ENCODE data around the gene FRMD7. TPM values are rescaled to one million over a fixed set of nuclear protein-coding genes. Genes with fewer than 3 reads are reported as not detected.

The FRMD7 gene
- total RNA-seq, 1 donor = 1.1 TPM

- no peaks in the 10 kb centered on the region for H3K36me3 ChIP-seq (ENCODE audit: insufficient read depth, low read length)
- DNase-seq (ENCODE audit: insufficient read length, low spot score, missing footprints) = peak; percentile 73
- peaks cover 7% of the 10 kb centered on the region for H3K27me3 ChIP-seq (ENCODE audit: insufficient read depth, low read length)
- H3K27ac ChIP-seq (ENCODE audit: low read depth, low read length) = no peak overlapping the region
- H3K9me3 ChIP-seq (ENCODE audit: low read depth, low read length) = no peaks in the 10 kb centered on the region
- H3K4me1 ChIP-seq (ENCODE audit: insufficient read depth, low read length) = no peaks in the 10 kb centered on the region
- H3K4me3 ChIP-seq (ENCODE audit: insufficient read depth, low read length) = no peak overlapping the region
- TF ChIP-seq CTCF (IDR thresholded peaks at IDR 0.05; ENCODE audit: extremely low read depth, low read depth, low read length) = no peak
- no peaks in the 10 kb centered on the region for H3K79me2 ChIP-seq (ENCODE audit: insufficient read depth, low read length)
- no peak overlapping the region for H3K4me2 ChIP-seq (ENCODE audit: insufficient read depth, low read length)
- no peaks in the 10 kb centered on the region for H4K20me1 ChIP-seq (ENCODE audit: insufficient read depth, low read length)
- no peak overlapping the region for H2AFZ ChIP-seq (ENCODE audit: low read length)
Observed at GRCh38 chrX:132068405-132068804, 59.4 kb downstream of the FRMD7 start.

GRCh38 chrX:132063862-132064261 lies 64.0 kb downstream of the FRMD7 start:
- H3K27me3 ChIP-seq (ENCODE audit: insufficient read depth, low read length) = peaks cover 14% of the 10 kb centered on the region
- H3K4me3 ChIP-seq (ENCODE audit: insufficient read depth, low read length) = no peak overlapping the region
- TF ChIP-seq CTCF (IDR thresholded peaks at IDR 0.05; ENCODE audit: extremely low read depth, low read depth, low read length) = no peak
- no peaks in the 10 kb centered on the region for H3K9me3 ChIP-seq (ENCODE audit: low read depth, low read length)
- no peaks in the 10 kb centered on the region for H4K20me1 ChIP-seq (ENCODE audit: insufficient read depth, low read length)
- H3K79me2 ChIP-seq (ENCODE audit: insufficient read depth, low read length) = no peaks in the 10 kb centered on the region
- H3K4me1 ChIP-seq (ENCODE audit: insufficient read depth, low read length) = peaks cover 2% of the 10 kb centered on the region
- H3K27ac ChIP-seq (ENCODE audit: low read depth, low read length) = no peak overlapping the region
- H3K36me3 ChIP-seq (ENCODE audit: insufficient read depth, low read length) = no peaks in the 10 kb centered on the region
- no peak for DNase-seq (ENCODE audit: insufficient read length, low spot score, missing footprints)
- H3K4me2 ChIP-seq (ENCODE audit: insufficient read depth, low read length) = no peak overlapping the region
- no peak overlapping the region for H2AFZ ChIP-seq (ENCODE audit: low read length)

- H3K27me3 ChIP-seq (ENCODE audit: insufficient read depth, low read length) = peaks cover 14% of the 10 kb centered on the region
- H3K79me2 ChIP-seq (ENCODE audit: insufficient read depth, low read length) = no peaks in the 10 kb centered on the region
- TF ChIP-seq CTCF (IDR thresholded peaks at IDR 0.05; ENCODE audit: extremely low read depth, low read depth, low read length) = no peak
- H3K4me2 ChIP-seq (ENCODE audit: insufficient read depth, low read length) = no peak overlapping the region
- peaks cover 2% of the 10 kb centered on the region for H3K4me1 ChIP-seq (ENCODE audit: insufficient read depth, low read length)
- no peak overlapping the region for H3K4me3 ChIP-seq (ENCODE audit: insufficient read depth, low read length)
- no peak for DNase-seq (ENCODE audit: insufficient read length, low spot score, missing footprints)
- H3K9me3 ChIP-seq (ENCODE audit: low read depth, low read length) = no peaks in the 10 kb centered on the region
- H3K36me3 ChIP-seq (ENCODE audit: insufficient read depth, low read length) = no peaks in the 10 kb centered on the region
- H2AFZ ChIP-seq (ENCODE audit: low read length) = no peak overlapping the region
- H4K20me1 ChIP-seq (ENCODE audit: insufficient read depth, low read length) = no peaks in the 10 kb centered on the region
- H3K27ac ChIP-seq (ENCODE audit: low read depth, low read length) = no peak overlapping the region
Observed at GRCh38 chrX:132063334-132063733, 64.5 kb downstream of the FRMD7 start.

- H3K27me3 ChIP-seq (ENCODE audit: insufficient read depth, low read length) = peaks cover 13% of the 10 kb centered on the region
- H3K4me1 ChIP-seq (ENCODE audit: insufficient read depth, low read length) = peaks cover 2% of the 10 kb centered on the region
- no peaks in the 10 kb centered on the region for H3K9me3 ChIP-seq (ENCODE audit: low read depth, low read length)
- H3K4me3 ChIP-seq (ENCODE audit: insufficient read depth, low read length) = no peak overlapping the region
- no peak for TF ChIP-seq CTCF (IDR thresholded peaks at IDR 0.05; ENCODE audit: extremely low read depth, low read depth, low read length)
- no peaks in the 10 kb centered on the region for H4K20me1 ChIP-seq (ENCODE audit: insufficient read depth, low read length)
- no peak overlapping the region for H3K27ac ChIP-seq (ENCODE audit: low read depth, low read length)
- H3K4me2 ChIP-seq (ENCODE audit: insufficient read depth, low read length) = no peak overlapping the region
- no peaks in the 10 kb centered on the region for H3K36me3 ChIP-seq (ENCODE audit: insufficient read depth, low read length)
- no peak overlapping the region for H2AFZ ChIP-seq (ENCODE audit: low read length)
- H3K79me2 ChIP-seq (ENCODE audit: insufficient read depth, low read length) = no peaks in the 10 kb centered on the region
- DNase-seq (ENCODE audit: insufficient read length, low spot score, missing footprints) = no peak
Observed at GRCh38 chrX:132059973-132060540, 67.8 kb downstream of the FRMD7 start.

Data from osteoblast (primary cell).